Activated B cell treated with CpG ODN at 0.5 μM for 24 hours (primary cell): ENCODE results near the gene GPR149. TPM values are rescaled to one million over a fixed set of nuclear protein-coding genes. Genes with fewer than 3 reads are reported as not detected.

Experiments
- ATAC-seq: fragments of 200-7000 bp; cut with Tn5 transposase; one replicate; pipeline ENCODE4 v1.10.0; 2021; ENCODE audit warnings: low read depth, mild to moderate bottlenecking, moderate library complexity
- CTCF ChIA-PET: fragments of 350-600 bp; sonication (Branson Sonifier 250); formaldehyde crosslinking; loops from one replicate; lab custom pipeline; 2021; ENCODE audit warnings: antibody characterized with exemption; lab: Charles Lee
- POLR2A ChIA-PET: fragments of 350-600 bp; sonication (Branson Sonifier 250); formaldehyde crosslinking; loops from one replicate; lab custom pipeline; 2021; ENCODE audit warnings: antibody characterized with exemption; lab: Charles Lee
- DNase-seq: peaks from one replicate; pipeline ENCODE4 v3.0.0; 2022
- H3K27ac Mint-ChIP-seq: one replicate; pipeline ENCODE4 v1.8.0; 2020; ENCODE audit warnings: mixed read lengths
- H3K27me3 Mint-ChIP-seq: one replicate; pipeline ENCODE4 v1.8.0; 2021; ENCODE audit warnings: mixed read lengths
- H3K36me3 Mint-ChIP-seq: one replicate; pipeline ENCODE4 v1.8.0; 2021; ENCODE audit warnings: low read depth, mixed read lengths
- H3K4me1 Mint-ChIP-seq: one replicate; pipeline ENCODE4 v1.8.0; 2021; ENCODE audit warnings: mixed read lengths
- H3K4me3 Mint-ChIP-seq: one replicate; pipeline ENCODE4 v1.8.0; 2020; ENCODE audit warnings: mild to moderate bottlenecking, mixed read lengths
- H3K9me3 Mint-ChIP-seq: one replicate; pipeline ENCODE4 v1.8.0; 2020; ENCODE audit warnings: mixed read lengths
- CTCF ChIP-seq: fragments of 200-600 bp; IDR thresholded peaks from one replicate; pipeline ENCODE4 v1.8.0; 2022; ENCODE audit warnings: antibody characterized with exemption, mild to moderate bottlenecking
- intact Hi-C: fragments of 100-400 bp; cut with micrococcal nuclease; formaldehyde crosslinking; loops from one replicate; pipeline ENCODE4 v1.15.1; 2024
- total RNA-seq: library from RNA; stranded (reverse); gene quantifications from 2 replicates; pipeline ENCODE4 v1.2.3, GENCODE V29; 2022

GPR149 gene
- total RNA-seq, 1 donor from 2014 or later: not detected

- no peak overlapping the region for H3K27ac Mint-ChIP-seq
- ChIA-PET POLR2A (no interaction called here), CTCF (no interaction called here)
- no peaks in the 10 kb centered on the region for H3K36me3 Mint-ChIP-seq
- H3K4me3 Mint-ChIP-seq: no peak overlapping the region
- H3K4me1 Mint-ChIP-seq: no peaks in the 10 kb centered on the region
- DNase-seq (no peak), ATAC-seq (no peak)
- H3K9me3 Mint-ChIP-seq: no peaks in the 10 kb centered on the region
- intact Hi-C loops: no loop called here
- peaks cover 13% of the 10 kb centered on the region for H3K27me3 Mint-ChIP-seq
- TF ChIP-seq CTCF: no peak
Observed at GRCh38 chr3:154422694-154423093, 7.3 kb downstream of the GPR149 start.

DNA sequence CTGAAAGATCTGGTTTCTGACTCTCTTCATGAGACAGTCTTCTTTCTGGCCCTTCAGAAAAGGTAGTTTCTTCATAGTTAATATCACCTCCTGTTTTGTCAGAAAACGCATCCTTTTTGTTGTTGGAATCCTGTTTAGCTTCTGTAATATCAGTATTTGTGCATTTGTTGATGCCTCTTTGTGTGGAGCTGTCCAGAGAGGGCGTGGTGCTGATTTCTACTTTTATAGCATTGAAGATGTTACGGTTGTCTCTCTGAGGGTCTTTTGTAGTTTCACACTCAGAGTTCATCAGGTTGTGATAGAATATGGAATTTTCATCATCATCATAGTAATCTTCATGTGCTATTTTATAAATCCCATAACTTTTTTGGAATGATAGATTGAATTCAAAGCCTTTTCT is 8.9 kb downstream of the GPR149 start:
- CTCF ChIA-PET: no interaction called here
- no peak for TF ChIP-seq CTCF
- POLR2A ChIA-PET: no interaction called here
- Mint-ChIP-seq H3K27me3 (no peaks in the 10 kb centered on the region), H3K4me3 (no peak overlapping the region), H3K9me3 (no peaks in the 10 kb centered on the region), H3K4me1 (no peaks in the 10 kb centered on the region), H3K36me3 (no peaks in the 10 kb centered on the region), H3K27ac (no peak overlapping the region)
- DNase-seq (no peak), ATAC-seq (no peak)
- intact Hi-C loops: no loop called here

DNA sequence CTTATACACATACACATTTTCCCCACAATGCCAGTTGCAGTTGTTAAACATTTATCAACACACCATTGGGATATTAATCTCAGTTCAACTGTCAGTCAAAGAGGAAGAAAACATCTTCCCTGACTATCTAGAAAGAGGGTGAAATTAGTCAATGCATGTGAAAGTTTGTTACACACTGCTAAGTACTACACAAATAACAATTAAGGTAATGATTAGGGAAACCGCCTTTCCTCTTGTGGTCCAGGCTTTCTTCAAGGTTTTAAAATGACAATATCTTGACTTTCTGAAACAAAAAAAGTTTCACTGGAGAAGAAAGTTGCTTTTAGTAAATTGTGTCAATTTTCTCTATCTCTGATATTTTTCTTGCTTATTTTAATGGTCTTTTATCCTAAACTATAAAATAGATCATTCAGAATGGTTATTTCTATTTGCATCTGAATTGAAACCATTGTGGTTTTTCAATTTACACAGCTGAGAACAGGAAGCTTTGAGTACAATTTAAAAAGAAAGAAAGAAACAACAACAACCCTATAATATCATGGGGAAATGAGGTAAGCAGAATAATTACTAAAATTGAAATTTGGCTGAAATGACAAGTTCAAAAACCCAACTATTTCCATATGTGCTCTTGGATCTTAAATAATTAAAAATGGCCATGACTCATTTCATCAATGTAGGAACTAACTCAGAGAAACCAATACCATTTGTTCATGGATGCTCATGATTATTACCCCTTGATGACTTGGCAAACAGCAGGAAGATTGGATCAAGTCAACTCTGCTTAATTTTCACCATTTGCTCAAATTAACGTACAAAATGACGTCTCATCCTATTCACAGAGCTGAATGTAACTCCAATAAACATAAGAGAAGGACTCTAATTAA is 31.7 kb downstream of the GPR149 start:
- H3K27ac Mint-ChIP-seq: no peak overlapping the region
- no peak for TF ChIP-seq CTCF
- H3K9me3 Mint-ChIP-seq: no peaks in the 10 kb centered on the region
- no peak overlapping the region for H3K4me3 Mint-ChIP-seq
- no peak for ATAC-seq
- ChIA-PET CTCF (no interaction called here), POLR2A (no interaction called here)
- no peaks in the 10 kb centered on the region for H3K4me1 Mint-ChIP-seq
- H3K27me3 Mint-ChIP-seq: no peaks in the 10 kb centered on the region
- intact Hi-C loops: no loop called here
- H3K36me3 Mint-ChIP-seq: no peaks in the 10 kb centered on the region
- DNase-seq: no peak

DNA sequence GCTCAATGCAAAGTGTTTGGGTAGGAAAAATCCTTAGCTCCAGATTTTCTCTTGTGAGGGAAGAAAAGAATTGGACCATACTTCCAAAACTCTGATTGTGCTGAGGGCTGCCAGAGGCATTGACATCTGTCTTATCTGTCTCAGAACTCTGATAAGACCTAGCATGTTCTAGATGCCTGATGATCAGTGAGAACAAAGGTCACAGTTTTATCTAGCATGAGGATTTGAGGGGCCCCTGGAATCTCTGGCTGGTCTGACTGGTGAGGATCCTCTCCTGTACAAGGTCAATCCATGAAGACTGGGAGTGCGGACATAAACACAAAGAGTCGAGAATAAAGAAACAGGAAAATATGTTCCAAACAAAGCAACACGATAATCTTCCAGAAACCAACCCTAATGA is 40.1 kb downstream of the GPR149 start:
- Mint-ChIP-seq H3K36me3 (no peaks in the 10 kb centered on the region), H3K27ac (no peak overlapping the region), H3K4me3 (no peak overlapping the region), H3K9me3 (no peaks in the 10 kb centered on the region), H3K4me1 (no peaks in the 10 kb centered on the region), H3K27me3 (peaks cover 1% of the 10 kb centered on the region)
- ATAC-seq (no peak), DNase-seq (no peak)
- intact Hi-C loops: no loop called here
- ChIA-PET POLR2A (no interaction called here), CTCF (no interaction called here)
- TF ChIP-seq CTCF: no peak

DNA sequence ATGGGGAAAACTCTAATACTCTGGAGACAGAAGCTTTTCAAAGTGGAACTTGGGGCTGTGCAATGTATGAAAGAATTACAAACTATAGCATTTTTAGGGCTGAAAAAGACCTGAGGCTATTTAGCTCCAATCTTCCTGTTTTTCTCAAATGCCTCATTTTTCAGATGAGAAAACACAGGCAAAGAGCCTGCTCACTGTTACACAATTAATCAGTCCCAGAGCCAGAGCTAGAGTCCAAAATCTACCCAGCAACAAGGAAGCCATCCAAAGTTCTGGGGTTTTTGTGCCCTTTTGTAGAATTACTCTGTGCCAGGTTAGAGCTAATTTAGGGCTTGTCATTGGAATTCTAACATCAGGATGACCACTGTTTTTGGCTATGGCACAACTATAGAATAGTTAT is 45.5 kb downstream of the GPR149 start:
- CTCF ChIA-PET: no interaction called here
- H3K27me3 Mint-ChIP-seq: no peaks in the 10 kb centered on the region
- no peak overlapping the region for H3K27ac Mint-ChIP-seq
- no peak for TF ChIP-seq CTCF
- intact Hi-C loops: no loop called here
- ATAC-seq: no peak
- H3K4me3 Mint-ChIP-seq: no peak overlapping the region
- POLR2A ChIA-PET: no interaction called here
- no peaks in the 10 kb centered on the region for H3K4me1 Mint-ChIP-seq
- H3K36me3 Mint-ChIP-seq: no peaks in the 10 kb centered on the region
- no peak for DNase-seq
- no peaks in the 10 kb centered on the region for H3K9me3 Mint-ChIP-seq
